Measurements from ENCODE around the gene LIPC.

GRCh38 chr15:58498821-58499580 is 67.2 kb downstream of the LIPC start:
- TF ChIP-seq EZH2 (optimal IDR thresholded peaks at IDR 0.05; ENCODE audit: low read depth, low read length) (no peak), CTCF (IDR thresholded peaks at IDR 0.05; ENCODE audit: low read length) (no peak)
